Middle frontal gyrus (tissue), 1 donor: ENCODE results near the gene RSPO1.

ENCODE experiments used
- DNase-seq: peaks from one replicate; pipeline ENCODE4 v3.0.0-alpha.2; 2015; ENCODE audit warnings: low spot score; ENCODE audit errors: extremely low spot score

The RSPO1 gene

DNA sequence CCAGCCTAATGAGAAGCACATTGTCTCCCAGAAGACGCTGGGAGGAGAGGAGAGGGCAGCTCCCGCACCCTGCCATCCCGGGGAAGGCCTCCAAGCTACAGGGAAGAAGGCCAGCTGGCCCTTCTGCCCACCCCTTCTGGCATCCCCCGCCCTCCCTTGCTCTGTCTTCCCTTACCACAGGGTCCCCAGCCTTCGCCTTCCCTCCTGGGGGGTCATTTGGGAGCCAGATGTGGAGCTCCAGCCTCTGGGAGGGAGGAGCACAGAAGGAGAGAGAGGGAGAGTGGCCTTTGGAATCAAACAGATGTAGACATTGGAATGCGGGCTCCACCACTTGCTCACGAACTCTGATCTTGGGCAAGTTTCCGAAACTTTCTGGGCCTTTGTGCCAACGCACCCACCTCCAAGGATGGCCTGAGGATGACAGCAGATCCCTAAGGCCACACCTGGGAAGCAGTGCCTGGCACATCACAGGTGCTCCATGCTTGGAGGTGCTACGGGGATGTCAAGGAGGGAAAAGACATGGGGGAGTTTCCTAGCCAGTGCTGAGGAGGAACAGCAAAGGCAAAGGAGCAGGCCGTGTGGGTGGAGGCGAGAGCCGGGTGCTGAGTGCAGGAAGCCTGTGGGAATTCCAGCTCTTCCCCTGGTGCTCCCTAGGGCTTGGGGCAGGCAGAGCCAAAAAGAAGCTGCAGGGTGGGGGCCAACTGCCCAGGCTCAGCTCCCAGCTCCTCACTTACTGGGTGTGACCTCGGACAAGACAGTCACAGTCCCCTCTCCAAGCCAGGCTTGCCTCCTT, 23.1 kb upstream of the RSPO1 start:
- DNase-seq = no peak

DNA sequence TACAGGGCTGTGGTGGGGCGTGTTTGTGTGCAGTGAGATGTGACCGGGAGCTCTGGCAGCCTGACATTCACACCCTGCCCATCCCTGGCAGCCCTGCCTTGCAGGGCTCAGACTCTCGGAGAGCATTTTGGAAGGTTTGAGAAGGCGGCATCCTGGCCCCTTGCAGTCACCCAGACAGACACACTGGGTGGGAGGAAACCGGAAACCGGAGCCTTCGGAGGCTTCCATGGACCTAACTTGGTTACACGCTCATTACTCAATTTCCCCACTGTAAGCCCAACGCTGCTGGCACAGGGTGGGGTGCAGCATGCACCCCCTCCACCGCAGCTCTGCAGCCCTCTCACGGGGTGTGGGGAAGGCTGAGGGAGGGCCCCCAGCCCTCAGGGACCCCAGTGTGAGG, 22.2 kb upstream of the RSPO1 start:
- no peak for DNase-seq

DNA sequence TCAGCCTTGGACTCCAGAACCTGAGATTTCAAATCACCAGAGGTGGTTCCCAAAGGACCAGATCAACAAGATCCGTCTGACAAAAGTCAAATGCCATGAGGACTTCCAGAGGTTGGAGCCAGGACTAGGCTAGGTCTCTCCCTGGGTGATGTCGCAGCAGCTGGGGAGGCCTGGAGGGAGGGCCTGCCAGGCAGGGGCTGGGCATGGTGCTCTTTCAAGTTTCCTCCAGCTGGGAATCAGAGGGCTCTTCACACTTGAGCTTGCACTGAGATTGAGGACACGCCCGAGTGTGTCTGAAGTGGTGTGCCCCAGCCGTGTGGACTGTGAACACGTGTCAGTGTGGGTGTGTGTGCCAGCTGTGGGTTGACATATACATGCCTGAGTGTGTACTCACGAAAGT, 21.3 kb upstream of the RSPO1 start:
- no peak for DNase-seq

DNA sequence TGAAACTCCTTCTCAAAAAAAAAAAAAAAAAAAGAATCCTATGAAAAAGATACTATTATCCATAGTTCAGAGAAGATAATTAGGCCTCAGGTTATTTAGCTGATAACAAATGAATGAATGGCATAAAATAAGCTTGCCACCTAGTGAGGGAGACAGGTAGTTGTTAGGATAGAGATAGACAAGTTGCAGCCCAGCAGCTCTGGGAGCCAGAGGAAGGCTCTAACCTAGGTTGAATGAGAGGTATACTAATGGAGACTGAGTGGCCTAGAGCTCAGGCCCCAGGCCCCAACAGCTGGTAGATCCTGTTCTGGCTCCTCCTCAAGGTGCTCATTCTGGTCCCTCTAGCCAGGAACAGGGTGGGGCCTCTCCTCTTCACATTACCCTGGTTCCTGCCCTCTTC, 20.6 kb upstream of the RSPO1 start:
- no peak for DNase-seq

DNA sequence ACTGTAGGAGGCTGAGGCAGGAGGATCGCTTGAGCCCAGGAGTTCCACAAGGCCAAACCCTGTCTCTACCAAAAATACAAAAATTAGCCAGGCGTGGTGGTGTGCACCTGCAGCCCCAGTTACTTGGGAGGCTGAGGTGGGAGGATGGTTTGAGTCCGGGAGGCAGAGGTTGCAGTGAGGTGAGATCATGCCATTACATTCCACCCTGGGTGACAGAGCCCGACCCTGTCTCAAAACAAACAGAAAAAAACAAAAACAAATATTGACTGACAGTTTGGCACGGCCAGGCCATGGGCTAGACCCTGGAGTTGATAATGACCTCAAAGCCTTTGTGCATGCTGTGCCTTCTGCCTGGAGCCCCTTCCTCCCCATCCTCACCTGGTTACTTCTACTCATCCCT, 19.2 kb upstream of the RSPO1 start:
- no peak for DNase-seq

DNA sequence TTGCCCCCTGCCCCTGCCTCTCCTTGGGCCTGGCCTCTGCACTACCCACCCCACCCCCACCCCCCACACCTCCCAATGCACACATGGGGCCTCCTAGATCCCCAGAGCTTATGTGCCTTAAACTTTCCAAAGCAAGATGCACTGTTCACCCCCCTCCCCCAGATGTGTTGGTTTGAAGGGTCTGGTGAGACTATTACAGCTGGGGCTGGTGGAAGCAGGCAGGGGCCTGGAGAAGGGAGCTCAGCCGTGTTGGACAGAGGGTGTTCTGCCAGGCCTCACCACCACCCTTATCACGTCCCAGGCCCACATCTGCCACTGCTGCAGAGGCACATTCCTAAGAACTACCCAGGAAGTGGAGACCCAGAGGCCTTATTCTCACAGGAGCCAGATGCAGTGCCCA, 18.3 kb upstream of the RSPO1 start:
- DNase-seq = no peak

DNA sequence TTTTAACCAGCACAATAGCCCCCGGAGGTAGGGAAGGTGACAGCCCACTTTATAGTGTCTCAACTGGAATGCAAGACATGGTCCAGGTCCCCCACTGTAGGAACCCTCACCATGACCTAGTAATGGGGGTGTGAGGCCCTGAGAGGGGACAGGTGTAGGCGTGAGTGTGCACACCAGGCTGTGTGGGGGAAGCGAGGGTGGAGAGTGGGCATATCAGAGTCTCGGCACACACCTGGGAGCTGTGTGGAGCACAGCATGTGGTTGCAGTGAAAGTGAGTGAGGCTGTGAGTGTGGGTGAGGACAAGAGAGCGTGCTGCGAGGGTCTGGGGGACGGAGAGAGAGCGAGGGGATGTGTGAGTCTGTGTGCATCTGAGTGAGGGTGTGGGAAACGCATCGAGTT, 17.1 kb upstream of the RSPO1 start:
- DNase-seq = no peak

DNA sequence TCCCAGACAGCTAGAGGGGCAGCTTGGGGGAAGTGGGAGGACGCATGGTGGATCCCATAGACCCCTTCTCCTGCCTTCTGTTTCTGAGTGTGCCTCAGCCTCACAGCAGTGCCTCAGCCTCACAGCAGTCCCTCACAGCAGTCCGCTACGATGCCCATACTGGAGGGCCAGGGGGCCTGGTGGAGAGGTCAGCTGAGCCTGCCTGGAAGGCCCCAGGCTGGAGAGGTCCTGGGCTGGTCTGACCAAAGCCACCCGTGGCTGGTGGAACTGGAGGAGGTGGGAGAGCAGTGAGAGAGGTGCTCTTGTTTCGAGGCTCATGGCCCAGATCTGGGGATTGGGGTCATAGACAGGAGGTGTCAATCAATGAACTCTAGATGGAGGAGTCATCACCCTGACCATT, 16.0 kb upstream of the RSPO1 start:
- no peak for DNase-seq

DNA sequence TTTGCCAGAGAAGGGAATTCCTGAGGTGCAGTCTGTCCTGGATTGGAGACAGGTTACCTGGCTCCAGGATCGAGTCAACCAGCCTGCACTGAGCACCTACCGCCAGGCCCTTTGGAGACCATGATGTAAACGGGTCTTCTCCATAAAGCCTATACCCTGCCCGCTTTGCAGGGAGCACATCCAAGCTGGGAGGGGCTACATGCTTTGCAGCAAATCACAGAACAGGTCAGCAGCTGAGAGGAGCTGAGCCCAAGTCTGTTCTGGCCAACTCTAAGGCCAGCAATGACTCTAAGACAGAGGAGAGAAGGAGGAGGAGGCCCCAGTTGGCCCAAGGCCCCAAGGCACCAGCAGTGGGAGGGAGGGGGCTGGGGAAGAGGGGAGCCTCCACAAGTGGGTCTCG, 15.5 kb upstream of the RSPO1 start:
- DNase-seq = no peak

DNA sequence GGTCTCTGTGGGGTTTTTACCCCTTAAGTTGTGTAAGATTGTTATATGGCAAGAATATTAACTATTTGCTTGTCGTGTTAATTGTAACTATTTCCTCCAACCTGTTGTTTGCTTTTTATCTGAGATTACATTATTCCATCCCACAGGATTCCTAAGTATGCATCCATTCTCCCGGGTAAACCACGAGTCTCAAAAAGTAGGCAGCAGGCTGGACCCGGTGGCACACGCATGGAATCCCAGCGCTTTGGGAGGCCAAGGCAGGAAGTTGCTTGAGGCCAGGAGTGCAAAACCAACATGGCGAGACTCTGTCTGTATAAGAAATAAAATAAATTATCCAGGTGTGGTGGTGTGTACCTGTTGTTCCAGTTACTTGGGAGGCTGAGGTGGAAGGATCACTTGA, 12.6 kb upstream of the RSPO1 start:
- DNase-seq = no peak

DNA sequence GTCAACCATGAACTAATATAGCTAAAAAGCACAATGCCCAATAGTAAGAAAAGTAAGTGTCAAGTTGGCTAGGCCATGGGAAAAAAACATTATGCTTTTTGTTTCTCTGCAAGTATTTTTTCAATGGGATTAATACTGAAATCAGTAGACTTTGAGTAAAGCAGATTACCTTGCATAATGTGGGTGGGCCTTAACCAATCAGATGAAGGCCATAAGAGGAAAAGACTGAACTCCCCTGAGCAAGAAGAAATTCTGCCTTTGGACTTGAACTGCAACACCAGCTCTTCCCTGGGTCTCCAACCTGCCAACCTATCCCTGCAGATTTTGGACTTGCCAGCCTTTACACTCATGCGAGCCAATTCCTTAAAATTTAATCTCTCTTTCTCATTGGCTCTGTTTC, 6.4 kb upstream of the RSPO1 start:
- DNase-seq = no peak

DNA sequence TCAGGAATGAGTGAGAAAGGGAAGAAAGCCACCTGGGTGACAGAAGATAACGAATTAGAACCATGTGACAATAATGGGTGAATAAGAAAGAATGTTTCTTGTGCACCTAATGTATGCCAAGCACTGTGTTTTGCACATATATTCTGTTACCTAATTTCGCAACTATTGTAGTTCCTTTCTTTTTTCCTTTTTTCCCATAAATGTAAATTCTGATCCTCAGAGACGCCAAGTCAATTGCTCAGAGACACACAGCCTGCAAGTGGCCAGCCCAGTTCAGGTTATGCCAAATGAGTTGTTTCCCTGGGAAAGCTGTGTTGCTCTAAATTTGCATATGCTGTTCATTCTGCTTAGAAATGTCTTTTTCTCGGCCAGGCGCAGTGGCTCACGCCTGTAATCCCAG, 1.7 kb upstream of the RSPO1 start:
- DNase-seq = no peak

DNA sequence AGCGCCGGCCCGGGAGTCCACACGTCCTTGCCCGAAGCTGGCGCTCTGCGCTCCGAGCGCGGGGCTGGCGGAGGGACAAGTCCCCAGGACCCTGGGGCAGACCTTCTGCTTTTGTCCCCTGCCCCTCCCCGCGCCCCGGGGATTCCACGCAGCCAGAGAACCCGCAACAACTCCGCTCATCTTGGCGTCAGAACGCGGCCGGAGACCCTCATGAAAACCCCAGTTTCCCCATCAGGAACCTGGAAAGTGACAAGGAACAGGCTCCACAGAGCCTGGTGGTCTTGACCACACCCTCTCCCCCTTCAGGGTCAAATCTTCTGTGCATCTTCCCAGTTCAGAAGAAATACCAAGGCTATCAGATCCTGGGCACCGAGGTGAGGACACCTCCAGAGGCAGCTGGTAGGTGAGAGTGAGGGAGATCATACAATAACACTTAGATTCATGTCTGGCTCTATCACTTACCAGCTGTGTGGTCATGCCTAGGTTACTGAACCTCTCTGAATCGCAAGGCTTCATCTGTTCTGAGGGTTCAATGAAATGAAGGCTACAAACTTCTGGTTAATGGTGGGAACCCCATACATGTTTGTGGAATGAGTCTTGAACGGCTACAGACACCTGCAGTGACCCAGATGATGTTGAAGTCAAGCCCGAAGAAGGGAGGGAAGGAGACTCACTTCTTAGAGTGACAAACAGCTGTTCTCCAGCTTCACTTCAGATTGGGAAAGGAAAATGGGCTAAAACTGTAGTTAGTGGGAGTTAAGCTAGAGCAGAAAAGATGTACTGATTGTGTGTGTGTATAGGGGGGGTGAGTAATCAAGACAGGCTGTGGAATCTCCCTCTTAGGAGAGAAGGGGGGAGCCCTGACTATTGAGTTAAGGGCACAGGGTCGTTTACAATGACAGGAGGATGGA, 555 bp upstream of the RSPO1 start:
- no peak for DNase-seq

DNA sequence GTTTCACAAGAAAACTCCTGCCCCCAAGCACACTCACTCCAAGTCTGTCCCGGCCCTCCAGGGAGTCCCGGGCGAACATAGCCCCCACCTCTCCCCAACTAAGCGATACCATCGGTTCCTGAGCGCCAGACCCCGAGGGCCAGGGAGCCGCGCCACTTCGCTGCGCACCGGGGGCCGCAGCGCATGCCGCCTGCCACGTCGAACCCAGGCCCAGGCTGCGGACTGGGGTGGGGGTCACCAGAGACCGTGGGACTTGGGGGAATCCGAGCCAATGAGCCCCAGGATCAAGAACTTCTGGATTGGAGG, 801 bp downstream of the RSPO1 start:
- DNase-seq = no peak

DNA sequence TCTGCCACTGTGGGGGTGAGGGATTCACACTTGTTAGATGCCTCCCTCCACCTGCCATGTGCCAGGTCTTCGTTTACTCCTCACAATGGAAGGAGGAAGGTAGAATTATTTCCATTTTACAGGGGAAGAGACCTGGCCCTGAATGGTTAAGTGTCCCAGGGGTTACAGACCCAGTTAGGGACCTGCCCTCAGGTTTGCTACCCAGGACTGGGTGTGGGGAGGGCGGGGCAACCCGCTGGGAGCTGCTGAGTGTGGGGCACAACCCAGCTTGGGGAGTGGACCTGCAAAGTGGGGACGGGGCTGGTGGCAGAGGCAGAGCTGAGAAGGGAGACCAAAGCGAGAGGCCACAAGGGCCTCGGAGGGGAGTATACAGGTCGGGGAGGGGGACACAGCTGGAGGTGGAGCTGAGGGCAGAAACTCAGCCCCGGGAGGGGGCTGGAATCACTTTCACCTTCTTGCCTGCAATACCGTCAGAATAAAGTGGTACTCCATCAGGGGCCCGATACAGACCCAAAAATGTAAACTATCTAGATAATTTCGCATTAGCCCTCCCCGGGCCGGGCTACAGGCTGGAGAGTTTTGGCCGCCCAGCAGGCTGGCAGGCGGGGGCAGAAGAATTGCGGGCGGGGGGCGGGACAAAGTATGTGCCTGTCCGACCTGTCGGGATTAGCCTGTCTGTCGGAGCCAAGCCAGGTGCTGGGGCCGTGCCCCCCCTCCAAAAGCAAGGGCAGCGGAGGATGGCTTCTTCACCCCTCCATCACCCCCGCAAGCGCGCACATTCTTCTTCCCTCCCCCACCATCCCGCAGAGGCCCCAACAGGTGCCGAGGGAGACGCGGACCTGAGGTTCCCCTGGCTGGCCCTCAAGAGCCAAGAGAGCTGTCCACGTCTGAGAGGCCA, 1.4 kb downstream of the RSPO1 start:
- no peak for DNase-seq

DNA sequence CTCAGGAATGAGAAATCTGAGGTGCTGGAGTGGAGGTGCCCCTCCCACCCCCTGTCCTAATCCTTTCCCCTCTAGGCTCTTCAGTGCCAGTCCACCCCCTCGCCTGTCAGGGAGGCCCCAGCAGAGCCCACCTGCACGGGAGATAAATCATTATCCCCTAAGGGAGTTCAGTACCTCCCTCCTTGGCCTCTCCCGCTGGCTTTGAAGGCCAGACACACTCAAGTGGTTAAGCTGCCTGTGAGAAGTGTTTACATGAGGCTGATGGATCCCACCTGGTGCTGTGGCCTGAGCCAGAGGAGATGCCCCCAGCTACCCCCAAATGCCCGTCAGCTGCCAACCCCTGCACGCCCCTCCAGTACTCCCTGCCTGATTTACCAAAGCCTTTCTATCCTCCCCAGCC, 3.7 kb downstream of the RSPO1 start:
- no peak for DNase-seq

DNA sequence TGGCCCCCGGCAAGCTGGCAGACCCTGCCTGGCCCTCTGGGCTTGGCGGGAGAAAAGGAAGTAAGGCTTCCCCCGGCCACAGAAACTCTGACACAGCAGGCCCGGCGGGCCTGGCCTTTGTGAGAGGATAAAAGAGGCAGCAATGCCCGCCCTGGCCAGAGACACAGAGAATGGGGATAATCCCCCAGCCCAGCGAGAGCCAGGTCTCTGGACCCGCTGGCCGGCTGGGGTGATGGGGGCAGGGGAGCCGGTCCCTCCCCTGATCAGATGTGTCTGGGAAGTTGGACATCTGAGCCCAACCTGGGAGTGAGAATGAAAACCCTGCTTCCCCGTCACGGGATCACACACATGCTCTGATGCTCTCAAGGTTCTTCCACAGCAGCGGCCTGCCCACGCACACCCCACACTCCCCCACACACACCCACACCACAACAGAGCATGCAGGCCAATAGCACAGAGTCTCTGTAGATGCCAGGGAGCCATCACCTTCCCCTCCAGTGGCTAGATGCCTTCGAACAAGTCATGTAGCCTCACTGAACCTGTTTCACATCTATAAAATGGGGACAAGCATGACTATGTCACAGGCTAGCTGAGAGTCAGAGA, 4.2 kb downstream of the RSPO1 start:
- DNase-seq = no peak

DNA sequence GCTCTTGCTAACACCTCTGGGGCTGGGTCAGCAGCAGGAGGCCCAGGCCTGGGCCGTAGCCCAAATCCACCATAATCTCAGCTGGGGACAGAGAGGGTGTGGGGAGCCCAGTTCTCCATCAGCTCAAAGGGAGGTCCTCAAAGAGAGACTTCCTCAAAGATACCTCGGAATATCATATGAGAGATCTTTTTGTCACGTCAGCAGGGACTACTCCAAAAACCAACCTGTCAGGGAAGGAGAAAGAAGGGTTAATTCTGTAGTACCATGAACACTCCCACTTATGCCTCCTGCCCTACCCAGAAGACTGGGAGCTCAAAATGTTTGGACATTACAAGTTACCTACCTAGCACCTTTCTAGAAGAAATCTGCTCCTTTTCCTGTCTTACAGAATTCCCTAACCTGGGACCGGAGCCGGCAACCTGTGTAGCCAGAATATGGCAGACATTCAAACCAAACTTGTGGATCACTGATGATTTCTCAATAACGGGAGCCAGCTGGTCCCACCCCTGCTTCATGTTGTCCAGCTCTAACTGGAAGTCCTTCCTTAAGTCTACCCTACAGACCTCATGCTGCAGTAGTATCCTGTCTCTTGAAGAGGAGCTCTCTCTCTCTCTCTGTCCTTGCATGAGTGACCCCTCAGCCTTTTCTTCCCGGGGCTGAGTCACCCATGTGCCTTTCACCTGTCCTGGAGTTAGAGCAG, 4.8 kb downstream of the RSPO1 start:
- DNase-seq = no peak

DNA sequence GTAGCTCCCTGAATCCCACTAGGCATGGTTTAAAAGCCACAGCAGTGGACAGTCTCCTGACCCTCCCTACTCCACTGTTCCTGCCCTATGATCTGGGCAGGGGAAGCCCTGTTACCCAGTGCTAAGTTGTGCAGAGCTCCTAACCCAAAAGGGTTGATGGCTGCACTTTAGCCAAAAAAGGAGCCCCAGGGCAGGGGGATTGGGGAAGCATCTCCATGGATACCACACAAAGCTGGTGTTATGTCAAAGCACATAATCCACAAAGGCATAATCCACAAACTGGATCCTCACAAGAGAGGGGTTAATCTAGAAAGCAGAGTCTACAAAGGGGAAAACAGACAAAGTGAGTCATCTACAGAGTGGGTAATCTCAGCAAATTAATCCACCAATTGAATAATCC, 5.7 kb downstream of the RSPO1 start:
- no peak for DNase-seq

DNA sequence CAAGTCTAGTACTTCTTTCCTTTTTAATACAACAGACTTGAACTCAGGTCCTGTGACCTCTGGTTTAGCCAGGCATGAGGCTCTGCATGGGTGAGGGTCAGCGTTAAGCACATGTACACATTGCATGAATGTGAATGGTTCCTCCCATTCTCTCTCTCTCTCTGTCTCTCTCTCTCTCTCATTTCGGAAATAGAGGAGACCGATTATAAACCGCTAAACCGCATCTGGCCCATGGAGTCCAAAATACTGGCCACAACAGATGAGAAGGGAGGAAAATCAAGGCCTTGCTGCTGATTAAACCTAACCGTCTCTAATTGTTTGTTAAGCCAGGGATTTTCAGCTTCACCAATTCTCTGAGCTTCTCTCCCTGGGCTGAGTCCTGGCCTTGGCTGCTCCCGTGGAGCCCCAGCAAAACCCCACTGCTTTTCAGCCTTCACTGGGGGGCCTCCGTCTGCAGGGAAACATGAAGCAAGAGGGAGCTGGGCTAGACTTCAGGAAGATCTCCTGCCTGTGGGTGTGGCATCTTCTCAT, 6.6 kb downstream of the RSPO1 start:
- no peak for DNase-seq

DNA sequence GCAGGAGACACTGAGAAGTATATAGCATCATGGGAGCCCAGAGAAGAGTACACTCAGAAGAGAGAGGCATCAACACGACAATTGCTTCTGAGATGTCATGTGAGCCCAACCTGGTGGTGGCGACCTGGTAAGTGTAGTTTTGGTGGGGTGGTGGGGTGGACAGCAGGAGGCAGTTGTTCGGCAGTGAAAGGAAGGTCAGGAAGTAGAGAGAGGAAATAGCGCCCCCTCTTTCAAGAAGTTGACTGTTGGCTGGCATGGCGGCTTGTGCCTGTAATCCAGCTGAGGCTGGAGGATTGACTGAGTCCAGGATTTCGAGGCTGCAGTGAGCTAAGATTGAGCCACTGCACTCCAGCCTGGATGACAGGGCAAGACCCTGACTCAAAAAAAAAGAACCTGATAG, 12.6 kb downstream of the RSPO1 start:
- no peak for DNase-seq
